Liver (tissue), 3 donors: ENCODE measurements around the gene ATP2C2.

Experiments used
- CTCF ChIP-seq: fragments of 150-350 bp; IDR thresholded peaks from 2 replicates; pipeline ENCODE4 v1.5.1; 2017; ENCODE audit warnings: improper control_type of control experiment, low read depth, low read length; ENCODE audit not compliant: missing input control
- EGR1 ChIP-seq, 2 donors: IDR thresholded peaks; 2 replicates each; pipeline ENCODE4 v1.6.1; 2016 to 2018; ENCODE audit warnings: antibody characterized with exemption in 2 of 2, low read depth in 2 of 2
- GABPA ChIP-seq, 2 donors: IDR thresholded peaks in 1 of 2; conservative IDR thresholded peaks in 1 of 2; 2 replicates each; pipeline ENCODE4 v1.6.1; 2016; ENCODE audit warnings: antibody characterized with exemption in 2 of 2, mild to moderate bottlenecking in 1 of 2, moderate library complexity in 1 of 2
- HNF4A ChIP-seq, 2 donors: conservative IDR thresholded peaks; 2 replicates each; pipeline ENCODE4 v1.6.1; 2016; ENCODE audit warnings: antibody characterized with exemption in 2 of 2, mild to moderate bottlenecking in 2 of 2
- MAX ChIP-seq: IDR thresholded peaks from 2 replicates; pipeline ENCODE4 v1.6.1; 2016; ENCODE audit warnings: antibody characterized with exemption
- TAF1 ChIP-seq: conservative IDR thresholded peaks from 2 replicates; pipeline ENCODE4 v1.6.1; 2016; ENCODE audit warnings: antibody characterized with exemption, mild to moderate bottlenecking
- ZBTB33 ChIP-seq: IDR thresholded peaks from 2 replicates; pipeline ENCODE4 v1.6.1; 2016; ENCODE audit warnings: antibody characterized with exemption
- donor health status: healthy.
- donor health status: healthy.

GRCh38 chr16:84467256-84467655, 98.9 kb downstream of the ATP2C2 start:
- TF ChIP-seq CTCF (no peak), GABPA (IDR thresholded peaks at IDR 0.05 in 1 of 2, conservative IDR thresholded peaks at IDR 0.05 in 1 of 2) (no peak), TAF1 (no peak), MAX (no peak), EGR1 (IDR thresholded peaks at IDR 0.05; ENCODE audit: low read depth in 2 of 2) (no peak), HNF4A (conservative IDR thresholded peaks at IDR 0.05) (no peak), ZBTB33 (no peak)
